Activated T-cell treated with anti-CD3 and anti-CD28 coated beads, Interleukin-2, amount 50 U/mL, for 4 hours (primary cell): ENCODE data around the gene AATK. TPM values are rescaled to one million over a fixed set of nuclear protein-coding genes. Genes with fewer than 3 reads are reported as not detected.

Source experiments
- total RNA-seq, 3 donors: library from RNA; stranded (reverse); gene quantifications; one replicate each; pipeline ENCODE4 v1.2.1, GENCODE V29; 2021

AATK gene
- total RNA-seq, 3 donors from 2014 or later = 0.46 to 3.8 (median 0.87) TPM

Other genes starting within 250 kb of the AATK start
- 10 to 100 TPM; 35.7 to 42.4 (median 42.1) TPM for gene CHMP6, start 174.4 kb downstream of the AATK start, total RNA-seq
- gene BAIAP2, start 131.1 kb downstream of the AATK start, total RNA-seq = 1 to 10 TPM; 4.7 to 9.2 (median 7.4) TPM
- not detected for gene PVALEF, start 714 bp downstream of the AATK start, total RNA-seq
- gene CEP131, start 56.7 kb upstream of the AATK start, total RNA-seq = 10 to 100 TPM; 12.3 to 12.8 (median 12.7) TPM
- gene TEPSIN, start 72.8 kb upstream of the AATK start, total RNA-seq = 10 to 100 TPM; 42.7 to 52.2 (median 47.4) TPM
- 100 to 1,000 TPM; 123 to 144 (median 143) TPM for gene NDUFAF8, start 73.1 kb upstream of the AATK start, total RNA-seq
- 10 to 100 TPM; 45.7 to 58.6 (median 53.9) TPM for gene SLC38A10, start 129.1 kb upstream of the AATK start, total RNA-seq
- under 1 TPM; 0.08 to 0.19 (median 0.08) TPM for gene BAHCC1, start 229.2 kb upstream of the AATK start, total RNA-seq